Body of pancreas (tissue), 4 donors: Measurements from ENCODE around the gene CMTM3.

Source experiments
- POLR2A ChIP-seq, 3 donors: fragments of 450-650 bp; IDR thresholded peaks; one replicate each; pipeline ENCODE4 v1.6.1; 2016; ENCODE audit warnings: antibody characterized with exemption in 3 of 3, mild to moderate bottlenecking in 2 of 3
- TF ChIP-seq, protein P1 (sequence below), 7 experiments: fragments of 450-650 bp in 4 of 7; fragments of 200-600 bp in 3 of 7; sonication (generic) in 3 of 7; IDR thresholded peaks; one replicate each; pipeline ENCODE4 v1.5.1; 2016 to 2019; ENCODE audit warnings: antibody characterized with exemption in 7 of 7

GRCh38 chr16:66572356-66572755 lies 32.1 kb upstream of the CMTM3 start:
- TF ChIP-seq, protein P1, sequence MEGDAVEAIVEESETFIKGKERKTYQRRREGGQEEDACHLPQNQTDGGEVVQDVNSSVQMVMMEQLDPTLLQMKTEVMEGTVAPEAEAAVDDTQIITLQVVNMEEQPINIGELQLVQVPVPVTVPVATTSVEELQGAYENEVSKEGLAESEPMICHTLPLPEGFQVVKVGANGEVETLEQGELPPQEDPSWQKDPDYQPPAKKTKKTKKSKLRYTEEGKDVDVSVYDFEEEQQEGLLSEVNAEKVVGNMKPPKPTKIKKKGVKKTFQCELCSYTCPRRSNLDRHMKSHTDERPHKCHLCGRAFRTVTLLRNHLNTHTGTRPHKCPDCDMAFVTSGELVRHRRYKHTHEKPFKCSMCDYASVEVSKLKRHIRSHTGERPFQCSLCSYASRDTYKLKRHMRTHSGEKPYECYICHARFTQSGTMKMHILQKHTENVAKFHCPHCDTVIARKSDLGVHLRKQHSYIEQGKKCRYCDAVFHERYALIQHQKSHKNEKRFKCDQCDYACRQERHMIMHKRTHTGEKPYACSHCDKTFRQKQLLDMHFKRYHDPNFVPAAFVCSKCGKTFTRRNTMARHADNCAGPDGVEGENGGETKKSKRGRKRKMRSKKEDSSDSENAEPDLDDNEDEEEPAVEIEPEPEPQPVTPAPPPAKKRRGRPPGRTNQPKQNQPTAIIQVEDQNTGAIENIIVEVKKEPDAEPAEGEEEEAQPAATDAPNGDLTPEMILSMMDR (IDR thresholded peaks at IDR 0.05) = no peak
- no peak for TF ChIP-seq POLR2A (IDR thresholded peaks at IDR 0.05)
